GM12801 (cell line): ENCODE data around the gene GRM5.

Experiments used
- CTCF ChIP-seq: IDR thresholded peaks from one replicate; pipeline ENCODE4 v1.5.1; 2011; ENCODE audit warnings: control low read depth; ENCODE audit not compliant: insufficient read length; ENCODE audit errors: extremely low read depth

Gene GRM5

GRCh38 chr11:88655656-88656055 lies 410.1 kb downstream of the GRM5 start:
- TF ChIP-seq CTCF = no peak

GRCh38 chr11:88655196-88655595 lies 410.6 kb downstream of the GRM5 start:
- TF ChIP-seq CTCF = no peak

DNA sequence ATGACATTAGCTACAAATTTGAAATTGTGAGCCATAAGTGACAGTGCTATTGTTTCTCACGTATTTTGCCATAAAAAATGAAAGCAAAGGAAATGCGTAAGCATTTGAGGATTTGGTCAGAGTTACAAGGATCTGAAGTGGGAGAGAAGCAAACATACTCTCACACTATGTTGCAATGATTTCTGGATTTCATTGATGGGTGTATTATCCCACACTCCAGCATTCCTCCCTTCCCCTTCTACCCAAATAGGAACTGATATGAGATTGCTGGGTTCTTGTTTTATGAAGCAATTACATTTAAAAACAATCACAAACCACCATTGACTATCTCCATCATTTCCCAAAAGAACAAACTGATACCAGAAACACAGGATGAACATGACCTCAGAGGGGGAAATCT lies 414.2 kb downstream of the GRM5 start:
- TF ChIP-seq CTCF = no peak

DNA sequence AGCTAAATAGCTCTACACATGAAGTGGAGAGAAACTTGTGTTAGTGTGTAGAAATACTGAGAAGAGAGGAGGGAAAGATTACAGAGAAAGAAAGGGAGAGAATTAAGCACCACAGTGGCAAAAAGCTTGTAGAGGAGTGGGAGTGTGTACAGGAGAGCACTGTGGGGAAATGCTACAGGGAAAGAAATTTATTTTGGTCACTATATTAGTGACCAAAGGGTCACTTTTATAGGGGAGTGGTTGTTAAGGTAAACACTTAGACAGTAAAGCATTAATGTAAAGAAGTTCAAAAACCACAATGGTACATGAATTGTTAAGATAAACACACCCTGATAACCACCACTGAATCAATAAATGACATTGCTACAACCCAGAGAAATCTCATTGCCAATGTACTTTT lies 421.1 kb downstream of the GRM5 start:
- TF ChIP-seq CTCF = no peak

DNA sequence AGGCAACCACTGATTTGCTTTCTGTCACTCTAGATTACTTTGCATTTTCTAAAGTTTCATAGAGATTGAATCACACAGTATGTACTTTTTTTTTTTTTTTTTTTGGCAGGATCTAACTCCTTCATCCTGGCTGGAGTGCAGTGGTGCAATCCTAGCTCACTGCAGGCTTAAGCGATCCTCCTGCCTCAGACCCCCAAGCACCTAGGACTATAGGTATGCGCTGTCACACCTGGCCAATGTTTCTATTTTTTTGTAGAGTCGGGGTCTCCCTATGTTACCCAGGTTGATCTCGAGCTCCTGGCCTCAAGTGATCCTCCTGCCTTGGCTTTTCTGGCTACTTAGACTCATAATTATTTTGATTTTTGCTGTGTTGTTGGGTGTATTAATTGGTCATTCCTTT lies 433.6 kb downstream of the GRM5 start:
- no peak for TF ChIP-seq CTCF

DNA sequence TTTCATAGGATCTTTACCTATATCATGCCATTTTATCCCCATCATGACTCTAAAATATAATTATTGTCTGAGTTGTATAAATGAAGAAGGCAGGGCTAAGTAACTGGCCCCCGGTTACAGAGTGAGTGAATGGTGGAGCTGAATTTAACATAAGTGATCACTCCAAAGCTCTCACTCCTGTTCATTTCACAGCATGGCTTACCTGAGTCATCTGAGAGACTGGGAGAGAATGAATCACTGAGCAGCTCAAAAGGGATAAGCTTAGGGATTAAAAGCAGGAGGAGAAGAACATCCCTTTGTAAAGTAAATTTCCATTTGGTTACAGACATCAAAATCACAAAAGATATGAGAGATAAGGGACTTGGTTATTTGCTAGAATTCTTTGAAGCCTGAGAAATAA lies 434.3 kb downstream of the GRM5 start:
- TF ChIP-seq CTCF = no peak

- TF ChIP-seq CTCF = no peak
Observed at GRCh38 chr11:88629496-88629895, 436.3 kb downstream of the GRM5 start.

- no peak for TF ChIP-seq CTCF
Observed at GRCh38 chr11:88626216-88626615, 439.6 kb downstream of the GRM5 start.
